Bronchial epithelial cell (primary cell): ENCODE results near the gene IDI1. TPM values are rescaled to one million over a fixed set of nuclear protein-coding genes. Genes with fewer than 3 reads are reported as not detected.

Source experiments
- DNase-seq: peaks from one replicate; pipeline ENCODE4 v3.0.0-alpha.2; 2010; ENCODE audit warnings: low read depth
- FAIRE-seq: peaks from 2 replicates; lab custom pipeline; 2011; peaks lifted over from hg19 to GRCh38; lab: Jason Lieb, UNC
- H3K27me3 ChIP-seq: 2 replicates; pipeline ENCODE4 v1.5.1; 2011; ENCODE audit warnings: low read length; ENCODE audit not compliant: control insufficient read depth, insufficient read depth
- H3K36me3 ChIP-seq: 2 replicates; pipeline ENCODE4 v1.5.1; 2011; ENCODE audit warnings: low read length; ENCODE audit not compliant: control insufficient read depth, insufficient read depth
- H3K4me3 ChIP-seq: 2 replicates; pipeline ENCODE4 v1.5.1; 2011; ENCODE audit warnings: mild to moderate bottlenecking, low read depth, low read length, control low read depth
- CTCF ChIP-seq: IDR thresholded peaks from 2 replicates; pipeline ENCODE4 v1.5.1; 2011; ENCODE audit warnings: mild to moderate bottlenecking, moderate library complexity, low read length, control low read depth, inconsistent platforms; ENCODE audit not compliant: insufficient read depth, severe bottlenecking
- total RNA-seq: library from RNA; depleted of rRNA; stranded (reverse); fragments of >200 nt; gene quantifications from 2 replicates; pipeline ENCODE4 v1.2.1, GENCODE V29; 2014

Gene IDI1
- total RNA-seq, 1 donor from 2014 or later, result 55.8 TPM

DNA sequence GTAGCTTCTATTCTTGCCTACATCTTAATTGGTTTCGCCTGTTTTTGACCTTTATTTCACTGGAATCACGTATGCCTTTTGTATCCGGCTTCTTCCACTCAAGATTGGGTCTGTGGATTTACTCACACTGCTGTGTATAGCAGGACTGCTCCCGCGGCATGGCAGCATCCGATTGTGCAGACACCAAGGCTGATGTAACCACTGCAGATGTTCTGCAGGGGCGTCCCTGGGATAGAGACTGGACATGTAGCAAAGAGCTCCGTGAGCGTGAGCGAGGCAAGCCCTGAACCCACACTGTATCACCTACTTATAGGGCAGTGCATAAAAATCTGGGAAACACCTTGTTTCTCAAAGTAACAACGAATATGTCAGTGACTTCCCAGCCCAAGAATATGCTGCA, 11.8 kb downstream of the IDI1 start:
- Histone ChIP-seq H3K4me3 (no peak overlapping the region), H3K27me3 (no peaks in the 10 kb centered on the region), H3K36me3 (peaks cover 2% of the 10 kb centered on the region)
- FAIRE-seq (no peak), DNase-seq (no peak)
- no peak for TF ChIP-seq CTCF

GRCh38 chr10:1036341-1036791, 12.6 kb downstream of the IDI1 start:
- H3K4me3 ChIP-seq, result no peak overlapping the region
- peak; percentile 99 for DNase-seq
- peak; percentile 7 for FAIRE-seq
- H3K27me3 ChIP-seq, result no peaks in the 10 kb centered on the region
- peaks cover 2% of the 10 kb centered on the region for H3K36me3 ChIP-seq
- no peak for TF ChIP-seq CTCF

DNA sequence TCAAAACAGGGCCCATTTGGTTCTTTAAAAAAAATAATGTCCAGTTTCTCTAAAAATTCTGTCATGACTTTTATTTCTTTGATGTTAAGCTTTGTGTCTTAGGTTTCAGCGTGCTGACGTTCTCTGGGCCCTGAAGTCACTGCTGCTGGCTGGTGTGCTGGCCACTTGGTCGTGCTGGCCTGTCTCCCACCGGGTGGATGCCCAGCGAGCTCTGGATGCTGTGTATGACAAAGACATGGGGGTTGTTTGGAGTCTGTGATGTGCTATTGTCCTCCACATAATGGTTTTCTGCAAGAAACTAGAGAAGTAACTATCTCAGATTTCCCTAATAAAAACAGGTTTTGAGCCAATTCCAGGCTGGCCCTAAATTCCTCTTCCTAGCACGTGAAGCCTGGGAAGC, 13.7 kb downstream of the IDI1 start:
- H3K27me3 ChIP-seq, result no peaks in the 10 kb centered on the region
- DNase-seq, result no peak
- no peak for TF ChIP-seq CTCF
- no peak overlapping the region for H3K4me3 ChIP-seq
- no peak for FAIRE-seq
- H3K36me3 ChIP-seq, result peaks cover 1% of the 10 kb centered on the region

DNA sequence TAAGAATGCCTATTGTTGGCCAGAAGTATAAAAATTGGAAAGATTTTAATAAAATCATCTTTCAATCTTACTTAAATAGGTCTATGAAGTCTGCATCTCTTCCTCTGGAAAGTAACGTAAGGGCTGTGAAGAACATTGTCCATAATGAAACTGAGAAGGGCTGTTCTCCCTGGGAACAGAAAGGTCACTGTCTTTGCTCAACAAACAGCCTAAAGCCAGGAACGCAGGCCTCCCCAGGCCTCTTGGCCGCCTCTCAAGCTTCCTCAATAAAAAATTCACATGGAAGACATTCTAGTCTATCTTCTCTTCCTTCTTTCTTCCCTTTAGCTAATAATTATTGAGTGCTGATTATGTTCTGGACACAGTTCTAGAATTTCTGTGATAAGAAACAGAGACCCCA, 14.2 kb downstream of the IDI1 start:
- FAIRE-seq, result no peak
- TF ChIP-seq CTCF, result no peak
- H3K36me3 ChIP-seq, result no peaks in the 10 kb centered on the region
- no peak overlapping the region for H3K4me3 ChIP-seq
- H3K27me3 ChIP-seq, result no peaks in the 10 kb centered on the region
- DNase-seq, result no peak

GRCh38 chr10:1033601-1034000, 15.3 kb downstream of the IDI1 start:
- H3K27me3 ChIP-seq, result no peaks in the 10 kb centered on the region
- H3K4me3 ChIP-seq, result no peak overlapping the region
- FAIRE-seq, result no peak
- TF ChIP-seq CTCF, result no peak
- DNase-seq, result no peak
- no peaks in the 10 kb centered on the region for H3K36me3 ChIP-seq

DNA sequence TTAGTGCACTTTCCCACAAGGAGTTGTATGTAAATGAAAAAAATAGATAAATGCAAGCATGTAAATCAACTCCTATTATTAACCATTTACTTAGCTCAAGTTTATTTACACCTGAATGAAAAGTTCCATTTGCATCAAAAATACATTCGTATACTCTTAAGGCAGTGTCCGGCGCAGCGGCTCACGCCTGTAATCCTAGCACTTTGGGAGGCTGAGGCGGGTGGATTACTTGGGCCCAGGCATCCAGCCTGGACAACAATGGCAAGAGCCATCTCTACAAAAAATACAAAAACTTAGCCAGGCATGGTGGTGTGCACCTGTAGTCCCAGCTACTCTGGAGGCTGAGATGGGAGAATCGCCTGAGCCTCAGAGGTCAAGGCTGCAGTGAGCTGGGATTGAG, 19.1 kb downstream of the IDI1 start:
- Histone ChIP-seq H3K4me3 (no peak overlapping the region), H3K36me3 (no peaks in the 10 kb centered on the region), H3K27me3 (no peaks in the 10 kb centered on the region)
- DNase-seq (no peak), FAIRE-seq (no peak)
- no peak for TF ChIP-seq CTCF
